MG63 (cell line): ENCODE data around the gene MARCKS. TPM values are rescaled to one million over a fixed set of nuclear protein-coding genes. Genes with fewer than 3 reads are reported as not detected.
A peak's percentile ranks its signal among the peaks of the same experiment; 100 is the strongest.

Experiments
- DNase-seq: peaks from one replicate; pipeline ENCODE4 v3.0.0-alpha.2; 2020
- H3K27me3 ChIP-seq: fragments of 250-450 bp; sonication (Bioruptor Pico); 2 replicates; pipeline ENCODE4 v1.5.1; 2020; ENCODE audit warnings: mild to moderate bottlenecking, moderate library complexity
- H3K36me3 ChIP-seq: fragments of 250-450 bp; sonication (Bioruptor Pico); 2 replicates; pipeline ENCODE4 v1.5.1; 2020; ENCODE audit warnings: mild to moderate bottlenecking, moderate library complexity
- H3K4me3 ChIP-seq: fragments of 250-450 bp; sonication (Bioruptor Pico); 2 replicates; pipeline ENCODE4 v1.5.1; 2020; ENCODE audit warnings: mild to moderate bottlenecking, moderate library complexity
- H3K9me3 ChIP-seq: fragments of 250-450 bp; sonication (Bioruptor Pico); 2 replicates; pipeline ENCODE4 v1.5.1; 2020; ENCODE audit warnings: mild to moderate bottlenecking, moderate library complexity
- total RNA-seq: library from RNA; depleted of rRNA; stranded (reverse); fragments of >200 nt; shearing (Covaris generic); gene quantifications from 2 replicates; pipeline ENCODE4 v1.2.3, GENCODE V29; 2014; ENCODE audit warnings: low replicate concordance

Gene MARCKS
- total RNA-seq, 1 experiment from 2014 or later = 70.3 TPM

DNA sequence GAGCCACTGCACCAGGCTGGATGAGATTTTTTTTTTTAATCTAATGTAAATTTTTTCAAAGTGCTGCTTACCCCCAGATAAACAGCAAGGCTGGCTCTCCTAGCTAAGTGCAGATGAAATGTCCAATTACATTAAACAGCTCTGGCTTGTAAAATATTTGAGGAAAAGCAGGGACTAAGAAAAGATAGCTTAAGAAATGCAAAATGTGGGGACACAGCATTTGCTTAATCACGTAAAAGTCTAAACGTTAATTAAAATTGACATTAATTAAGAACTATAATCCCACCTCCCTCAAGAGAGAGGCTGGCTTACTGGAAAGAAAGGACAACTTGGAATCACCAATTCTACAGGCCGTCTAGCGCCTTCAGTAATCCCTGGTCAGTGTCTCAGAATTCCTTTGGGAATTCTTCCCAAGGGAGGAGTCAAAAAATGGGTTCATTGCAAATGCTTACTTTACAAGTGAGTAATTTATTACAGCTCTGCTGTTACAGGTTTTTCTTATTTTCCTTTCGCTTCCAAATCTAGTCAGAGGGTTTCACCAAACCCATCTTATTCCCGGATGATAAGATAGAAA, 13.6 kb upstream of the MARCKS start:
- H3K36me3 ChIP-seq = no peaks in the 10 kb centered on the region
- H3K27me3 ChIP-seq = no peaks in the 10 kb centered on the region
- no peak overlapping the region for H3K4me3 ChIP-seq
- no peak for DNase-seq
- H3K9me3 ChIP-seq = no peaks in the 10 kb centered on the region

GRCh38 chr6:113846577-113846976, 10.6 kb upstream of the MARCKS start:
- Histone ChIP-seq H3K4me3 (no peak overlapping the region), H3K9me3 (no peaks in the 10 kb centered on the region), H3K36me3 (no peaks in the 10 kb centered on the region), H3K27me3 (no peaks in the 10 kb centered on the region)
- DNase-seq = no peak

- no peaks in the 10 kb centered on the region for H3K9me3 ChIP-seq
- no peak for DNase-seq
- H3K4me3 ChIP-seq = no peak overlapping the region
- no peaks in the 10 kb centered on the region for H3K27me3 ChIP-seq
- no peaks in the 10 kb centered on the region for H3K36me3 ChIP-seq
Observed at GRCh38 chr6:113847447-113847846, 9.7 kb upstream of the MARCKS start.

DNA sequence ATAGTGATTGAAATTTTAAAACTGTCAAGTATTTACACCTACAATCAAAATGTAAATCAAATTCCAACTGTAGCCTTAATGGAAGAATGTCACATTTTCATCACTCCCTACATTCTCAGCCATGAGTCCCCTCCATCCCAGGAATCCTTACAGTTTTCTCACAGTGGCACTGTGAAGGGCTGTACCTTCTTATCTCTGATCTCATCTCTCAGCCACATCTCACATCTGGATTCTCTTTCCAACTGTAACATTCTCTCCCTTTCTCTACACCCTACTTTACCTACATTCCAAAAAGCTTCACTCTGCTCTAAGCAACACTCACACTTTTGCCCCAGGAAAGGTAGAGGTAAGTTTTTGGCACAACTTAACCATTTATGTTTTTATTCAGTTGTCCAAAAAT, 8.9 kb upstream of the MARCKS start:
- H3K9me3 ChIP-seq = no peaks in the 10 kb centered on the region
- no peak overlapping the region for H3K4me3 ChIP-seq
- no peaks in the 10 kb centered on the region for H3K36me3 ChIP-seq
- no peak for DNase-seq
- H3K27me3 ChIP-seq = no peaks in the 10 kb centered on the region

GRCh38 chr6:113848811-113849210, 8.3 kb upstream of the MARCKS start:
- Histone ChIP-seq H3K9me3 (no peaks in the 10 kb centered on the region), H3K36me3 (no peaks in the 10 kb centered on the region), H3K4me3 (no peak overlapping the region), H3K27me3 (no peaks in the 10 kb centered on the region)
- no peak for DNase-seq

DNA sequence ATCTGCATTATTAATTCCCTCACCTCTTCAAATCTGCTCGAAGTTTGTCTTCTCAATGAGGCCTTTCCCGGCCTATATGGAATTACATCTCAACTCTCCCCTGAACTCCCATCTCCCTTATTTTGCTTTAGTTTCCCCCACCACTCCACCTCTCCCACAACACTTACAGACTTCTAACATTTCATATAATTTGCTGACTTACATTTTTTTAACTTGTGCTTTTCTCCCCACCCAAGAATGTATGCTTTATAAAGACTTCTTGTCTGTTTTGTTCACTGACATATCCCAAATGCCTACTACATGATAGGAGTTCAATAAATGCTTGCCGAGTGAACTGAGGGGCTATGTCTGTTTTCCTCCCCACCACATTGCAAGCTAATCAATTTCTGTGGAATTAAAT, 3.9 kb upstream of the MARCKS start:
- Histone ChIP-seq H3K36me3 (peaks cover 4% of the 10 kb centered on the region), H3K9me3 (no peaks in the 10 kb centered on the region), H3K4me3 (no peak overlapping the region), H3K27me3 (no peaks in the 10 kb centered on the region)
- no peak for DNase-seq

- peak; percentile 78 for DNase-seq
Observed at GRCh38 chr6:113854531-113855499, 2.3 kb upstream of the MARCKS start.

GRCh38 chr6:113855500-113856374, 1.4 kb upstream of the MARCKS start:
- H3K27me3 ChIP-seq = no peaks in the 10 kb centered on the region
- H3K36me3 ChIP-seq = peaks cover 8% of the 10 kb centered on the region
- no peaks in the 10 kb centered on the region for H3K9me3 ChIP-seq
- peak overlapping the region; percentile 96 for H3K4me3 ChIP-seq
- peak; percentile 50 for DNase-seq

More at GRCh38 chr6:113854531-113855499, 2.3 kb upstream of the MARCKS start:
- Histone ChIP-seq H3K36me3 (peaks cover 8% of the 10 kb centered on the region), H3K9me3 (no peaks in the 10 kb centered on the region), H3K4me3 (peak overlapping the region; percentile 96), H3K27me3 (no peaks in the 10 kb centered on the region)

- no peaks in the 10 kb centered on the region for H3K27me3 ChIP-seq
- H3K36me3 ChIP-seq = peaks cover 10% of the 10 kb centered on the region
- no peaks in the 10 kb centered on the region for H3K9me3 ChIP-seq
- DNase-seq = no peak
- peak overlapping the region; percentile 96 for H3K4me3 ChIP-seq
Observed at GRCh38 chr6:113856375-113856624, 845 bp upstream of the MARCKS start.

- peaks cover 19% of the 10 kb centered on the region for H3K36me3 ChIP-seq
- H3K4me3 ChIP-seq = peak overlapping the region; percentile 96
- DNase-seq = peak; percentile 43
- H3K9me3 ChIP-seq = no peaks in the 10 kb centered on the region
- no peaks in the 10 kb centered on the region for H3K27me3 ChIP-seq
Observed at GRCh38 chr6:113857556-113858479, 673 bp downstream of the MARCKS start.

DNA sequence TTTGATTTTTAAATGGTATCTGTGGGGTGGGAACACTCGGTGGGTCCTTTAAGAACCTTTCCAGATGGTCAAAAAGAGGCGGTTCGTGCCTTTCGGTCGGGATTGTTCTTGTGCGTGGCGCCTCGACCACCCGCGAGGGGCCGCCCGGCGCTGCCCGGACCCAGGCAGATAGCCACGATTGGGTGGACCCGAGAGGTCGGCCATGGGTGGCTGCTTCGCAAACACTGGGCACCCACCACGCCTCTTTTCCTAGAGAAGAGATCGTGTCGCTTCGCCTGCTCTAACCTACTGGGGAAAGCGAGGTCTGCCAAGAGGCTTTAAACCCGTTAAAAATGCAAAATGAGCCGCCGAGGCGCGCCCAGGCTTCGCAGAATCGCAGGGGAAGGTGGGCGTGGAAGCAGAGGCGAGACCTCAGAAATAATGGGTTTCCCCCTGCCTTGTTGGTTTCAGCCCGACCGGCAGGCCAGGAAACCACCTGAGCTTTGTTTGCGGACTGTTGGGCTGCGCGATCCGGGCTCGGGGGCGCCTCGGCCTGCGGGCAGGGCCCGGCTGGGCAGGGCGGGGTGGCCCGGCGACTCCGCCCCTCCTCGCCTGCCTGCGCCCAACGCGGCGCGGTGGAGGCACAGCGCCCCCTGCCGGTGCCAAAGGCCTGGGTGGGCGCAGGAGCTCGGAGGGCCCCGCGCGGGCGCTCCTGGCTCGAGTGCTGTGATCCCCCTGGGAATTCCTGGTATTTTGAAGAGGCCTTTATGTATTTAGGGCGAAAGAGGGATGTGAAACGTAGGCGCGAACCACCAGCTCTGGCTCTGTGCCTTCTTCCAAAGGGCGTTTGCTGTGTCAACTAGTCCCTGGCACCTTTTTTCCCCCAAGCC, 1.6 kb downstream of the MARCKS start:
- H3K36me3 ChIP-seq = peaks cover 23% of the 10 kb centered on the region
- peak; percentile 89 for DNase-seq
- no peaks in the 10 kb centered on the region for H3K9me3 ChIP-seq
- no peaks in the 10 kb centered on the region for H3K27me3 ChIP-seq
- H3K4me3 ChIP-seq = peak overlapping the region; percentile 96

- peak overlapping the region; percentile 96 for H3K4me3 ChIP-seq
- H3K36me3 ChIP-seq = peaks cover 23% of the 10 kb centered on the region
- H3K9me3 ChIP-seq = no peaks in the 10 kb centered on the region
- peak; percentile 58 for DNase-seq
- H3K27me3 ChIP-seq = no peaks in the 10 kb centered on the region
Observed at GRCh38 chr6:113859349-113860180, 2.4 kb downstream of the MARCKS start.

DNA sequence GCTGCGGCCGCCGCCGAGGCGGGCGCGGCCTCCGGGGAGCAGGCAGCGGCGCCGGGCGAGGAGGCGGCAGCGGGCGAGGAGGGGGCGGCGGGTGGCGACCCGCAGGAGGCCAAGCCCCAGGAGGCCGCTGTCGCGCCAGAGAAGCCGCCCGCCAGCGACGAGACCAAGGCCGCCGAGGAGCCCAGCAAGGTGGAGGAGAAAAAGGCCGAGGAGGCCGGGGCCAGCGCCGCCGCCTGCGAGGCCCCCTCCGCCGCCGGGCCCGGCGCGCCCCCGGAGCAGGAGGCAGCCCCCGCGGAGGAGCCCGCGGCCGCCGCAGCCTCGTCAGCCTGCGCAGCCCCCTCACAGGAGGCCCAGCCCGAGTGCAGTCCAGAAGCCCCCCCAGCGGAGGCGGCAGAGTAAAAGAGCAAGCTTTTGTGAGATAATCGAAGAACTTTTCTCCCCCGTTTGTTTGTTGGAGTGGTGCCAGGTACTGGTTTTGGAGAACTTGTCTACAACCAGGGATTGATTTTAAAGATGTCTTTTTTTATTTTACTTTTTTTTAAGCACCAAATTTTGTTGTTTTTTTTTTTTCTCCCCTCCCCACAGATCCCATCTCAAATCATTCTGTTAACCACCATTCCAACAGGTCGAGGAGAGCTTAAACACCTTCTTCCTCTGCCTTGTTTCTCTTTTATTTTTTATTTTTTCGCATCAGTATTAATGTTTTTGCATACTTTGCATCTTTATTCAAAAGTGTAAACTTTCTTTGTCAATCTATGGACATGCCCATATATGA, 3.2 kb downstream of the MARCKS start:
- peak; percentile 43 for DNase-seq
- Histone ChIP-seq H3K27me3 (no peaks in the 10 kb centered on the region), H3K9me3 (no peaks in the 10 kb centered on the region), H3K36me3 (peaks cover 23% of the 10 kb centered on the region), H3K4me3 (peak overlapping the region; percentile 96)

DNA sequence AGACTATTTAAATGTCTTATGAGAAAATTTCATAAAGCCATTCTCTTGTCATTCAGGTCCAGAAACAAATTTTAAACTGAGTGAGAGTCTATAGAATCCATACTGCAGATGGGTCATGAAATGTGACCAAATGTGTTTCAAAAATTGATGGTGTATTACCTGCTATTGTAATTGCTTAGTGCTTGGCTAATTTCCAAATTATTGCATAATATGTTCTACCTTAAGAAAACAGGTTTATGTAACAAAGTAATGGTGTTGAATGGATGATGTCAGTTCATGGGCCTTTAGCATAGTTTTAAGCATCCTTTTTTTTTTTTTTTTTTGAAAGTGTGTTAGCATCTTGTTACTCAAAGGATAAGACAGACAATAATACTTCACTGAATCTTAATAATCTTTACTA, 5.0 kb downstream of the MARCKS start:
- DNase-seq = no peak
- Histone ChIP-seq H3K4me3 (no peak overlapping the region), H3K9me3 (no peaks in the 10 kb centered on the region), H3K27me3 (no peaks in the 10 kb centered on the region), H3K36me3 (peaks cover 23% of the 10 kb centered on the region)
